ENCODE data around the gene USP47. TPM values are rescaled to one million over a fixed set of nuclear protein-coding genes. Genes with fewer than 3 reads are reported as not detected.

The USP47 gene
- total and polyA plus RNA-seq, 2 donors (not counting 1 experiment from before 2014, with no cell fraction given) = 12.8 to 52.9 TPM

DNA sequence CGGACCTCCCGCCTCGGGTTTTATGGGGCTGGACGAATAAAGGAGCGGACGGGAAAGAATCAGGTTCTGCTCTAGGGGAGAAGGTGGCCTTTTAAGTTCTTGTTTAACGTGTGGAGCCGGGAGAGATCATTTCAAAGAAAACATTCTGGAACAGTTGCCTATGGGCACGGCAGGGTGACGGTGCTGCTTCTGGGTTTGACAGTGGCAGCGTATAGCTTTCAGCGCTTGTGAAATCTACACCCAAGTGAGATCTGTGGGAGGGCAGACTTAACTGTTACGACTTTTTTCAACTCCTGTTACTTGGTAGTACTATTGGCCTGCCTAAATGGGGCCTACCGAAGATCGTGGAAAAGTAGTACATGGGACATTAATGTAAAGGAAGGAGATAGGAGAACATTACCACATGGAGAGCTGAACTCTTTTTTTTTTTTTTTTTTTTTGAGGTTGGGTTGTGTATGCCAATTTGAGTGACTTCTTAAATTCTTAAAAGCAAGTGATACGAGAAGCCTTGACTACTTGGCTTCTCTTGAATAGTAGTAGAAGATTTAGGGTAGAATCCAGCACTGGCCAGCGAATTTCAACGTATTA is 743 bp downstream of the USP47 start:
- intact Hi-C loops (cut with micrococcal nuclease) = loop anchor here (2.0 to 5.0 kb wide), 6 partner anchors 35 to 1545 kb away; partner anchors contain the start of genes BMAL1, EIF4G2 and ZBED5
- peak overlapping the region; percentile 87 to 98 for H3K27ac ChIP-seq (ENCODE audit: low read length in 2 of 2)
- ChIA-PET CTCF (interaction anchor here (0.9 to 2.3 kb wide), 5 partner anchors 14 to 54 kb away, joined by 3 to 8 read pairs (median 3); no protein-coding TSS in a partner anchor), POLR2A (no interaction called here)
- Mint-ChIP-seq H3K4me1 (peaks cover 33% of the 10 kb centered on the region), H3K27me3 (peaks cover 4% of the 10 kb centered on the region), H3K9me3 (ENCODE audit: insufficient read depth) (no peaks in the 10 kb centered on the region), H3K4me3 (no peak overlapping the region), H3K27ac (no peak overlapping the region)
- no peak for TF ChIP-seq EZH2 (IDR thresholded peaks at IDR 0.05; ENCODE audit: borderline replicate concordance, insufficient read depth, low read depth, low read length, poor library complexity, severe bottlenecking)
- no peak for TF ChIP-seq CTCF (IDR thresholded peaks at IDR 0.05)
- peaks cover 0 to 5% (median under 1%) of the 10 kb centered on the region in 4 experiments for H3K27me3 ChIP-seq (replicated peaks in 1 of 4; ENCODE audit: control extremely low read depth in 1 of 4, control insufficient read depth in 3 of 4, insufficient read depth in 4 of 4, low read length in 3 of 4)
- whole genome bisulfite sequencing (ENCODE audit: insufficient coverage) = 0% methylated on average over 16 of the region's 18 CpGs
- H3K4me3 ChIP-seq (ENCODE audit: control extremely low read depth in 1 of 5, extremely low read depth in 1 of 5, insufficient read depth in 1 of 5, low read depth in 2 of 5, low read length in 4 of 5) = peak overlapping the region; percentile 64 to 95 (median 92)
- peak overlapping the region; percentile 85 for H3K4me2 ChIP-seq (replicated peaks; ENCODE audit: low read depth, low read length, poor library complexity, severe bottlenecking)
- no peaks in the 10 kb centered on the region for H3K9me3 ChIP-seq (ENCODE audit: control extremely low read depth in 1 of 3, control insufficient read depth in 2 of 3, insufficient read depth in 1 of 3, low read length in 2 of 3)
- no peaks in the 10 kb centered on the region for H3K36me3 ChIP-seq (replicated peaks in 1 of 2; ENCODE audit: control extremely low read depth in 1 of 2, control insufficient read depth in 1 of 2, extremely low read depth in 1 of 2, insufficient read depth in 2 of 2, low read length in 1 of 2)
- ATAC-seq (ENCODE audit: low read depth) (peak; percentile 26), DNase-seq (no peak)
- H4K20me1 ChIP-seq (ENCODE audit: control insufficient read depth, insufficient read depth, low read length, poor library complexity, severe bottlenecking) = peaks cover 11% of the 10 kb centered on the region
- peak overlapping the region; percentile 99 for H2AFZ ChIP-seq (ENCODE audit: insufficient read depth, low read depth, low read length, poor library complexity, severe bottlenecking)
- peaks cover 31 to 45% of the 10 kb centered on the region in 2 donors for H3K4me1 ChIP-seq (ENCODE audit: control insufficient read depth in 2 of 2, insufficient read depth in 2 of 2, low read length in 2 of 2)
- H3K79me2 ChIP-seq (ENCODE audit: control insufficient read depth, insufficient read depth, low read length) = peaks cover 55% of the 10 kb centered on the region
- peak overlapping the region; percentile 97 for H3K9ac ChIP-seq (ENCODE audit: low read length)

GRCh38 chr11:11843211-11843621 is 1.4 kb downstream of the USP47 start:
- intact Hi-C loops (cut with micrococcal nuclease) = loop anchor here (2.0 to 5.0 kb wide), 6 partner anchors 34 to 1546 kb away; partner anchors contain the start of genes BMAL1, EIF4G2 and ZBED5
- WGBS (ENCODE audit: insufficient coverage) = 10% methylated on average over 2 of the region's 3 CpGs
- TF ChIP-seq CTCF (IDR thresholded peaks at IDR 0.05) (no peak), EZH2 (IDR thresholded peaks at IDR 0.05; ENCODE audit: borderline replicate concordance, insufficient read depth, low read depth, low read length, poor library complexity, severe bottlenecking) (no peak)
- ChIA-PET POLR2A (no interaction called here), CTCF (interaction anchor here (0.7 to 2.3 kb wide), 5 partner anchors 17 to 1034 kb away, joined by 3 to 8 read pairs (median 4); partner anchors contain the start of gene EIF4G2)
- Histone ChIP-seq H2AFZ (ENCODE audit: insufficient read depth, low read depth, low read length, poor library complexity, severe bottlenecking) (peak overlapping the region; percentile 99), H3K79me2 (ENCODE audit: control insufficient read depth, insufficient read depth, low read length) (peaks cover 62% of the 10 kb centered on the region), H3K36me3 (replicated peaks in 1 of 2; ENCODE audit: control extremely low read depth in 1 of 2, control insufficient read depth in 1 of 2, extremely low read depth in 1 of 2, insufficient read depth in 2 of 2, low read length in 1 of 2) (no peaks in the 10 kb centered on the region), H3K9me3 (ENCODE audit: control extremely low read depth in 1 of 3, control insufficient read depth in 2 of 3, insufficient read depth in 1 of 3, low read length in 2 of 3) (no peaks in the 10 kb centered on the region), H3K27me3 (replicated peaks in 1 of 4; ENCODE audit: control extremely low read depth in 1 of 4, control insufficient read depth in 3 of 4, insufficient read depth in 4 of 4, low read length in 3 of 4) (peaks cover 0 to 5% (median 0%) of the 10 kb centered on the region in 4 experiments), H3K27ac (ENCODE audit: low read length in 2 of 2) (peak overlapping the region; percentile 87 to 98), H3K9ac (ENCODE audit: low read length) (peak overlapping the region; percentile 97), H3K4me1 (ENCODE audit: control insufficient read depth in 2 of 2, insufficient read depth in 2 of 2, low read length in 2 of 2) (peaks cover 31 to 48% of the 10 kb centered on the region in 2 donors), H4K20me1 (ENCODE audit: control insufficient read depth, insufficient read depth, low read length, poor library complexity, severe bottlenecking) (peaks cover 16% of the 10 kb centered on the region), H3K4me2 (replicated peaks; ENCODE audit: low read depth, low read length, poor library complexity, severe bottlenecking) (peak overlapping the region; percentile 85), H3K4me3 (ENCODE audit: control extremely low read depth in 1 of 5, extremely low read depth in 1 of 5, insufficient read depth in 1 of 5, low read depth in 2 of 5, low read length in 4 of 5) (peak overlapping the region; percentile 64 to 95 (median 92))
- ATAC-seq (ENCODE audit: low read depth) (no peak), DNase-seq (peak; percentile 61)
- Mint-ChIP-seq H3K4me1 (peaks cover 36% of the 10 kb centered on the region), H3K9me3 (ENCODE audit: insufficient read depth) (no peaks in the 10 kb centered on the region), H3K4me3 (no peak overlapping the region), H3K27me3 (peaks cover 4% of the 10 kb centered on the region), H3K27ac (no peak overlapping the region)
